Measurements from ENCODE around the gene ARHGEF7. TPM values are rescaled to one million over a fixed set of nuclear protein-coding genes. Genes with fewer than 3 reads are reported as not detected.

Gene ARHGEF7
- total RNA-seq, 1 donor from 2014 or later = 41.3 TPM

GRCh38 chr13:111160648-111161047 lies 45.5 kb downstream of the ARHGEF7 start:
- DNase-seq (ENCODE audit: low spot score) = no peak
- intact Hi-C loops (cut with DNase I) = no loop called here

- DNase-seq (ENCODE audit: low spot score) = no peak
- intact Hi-C loops (cut with DNase I) = no loop called here
Measured at GRCh38 chr13:111161601-111162600, 46.8 kb downstream of the ARHGEF7 start.

DNA sequence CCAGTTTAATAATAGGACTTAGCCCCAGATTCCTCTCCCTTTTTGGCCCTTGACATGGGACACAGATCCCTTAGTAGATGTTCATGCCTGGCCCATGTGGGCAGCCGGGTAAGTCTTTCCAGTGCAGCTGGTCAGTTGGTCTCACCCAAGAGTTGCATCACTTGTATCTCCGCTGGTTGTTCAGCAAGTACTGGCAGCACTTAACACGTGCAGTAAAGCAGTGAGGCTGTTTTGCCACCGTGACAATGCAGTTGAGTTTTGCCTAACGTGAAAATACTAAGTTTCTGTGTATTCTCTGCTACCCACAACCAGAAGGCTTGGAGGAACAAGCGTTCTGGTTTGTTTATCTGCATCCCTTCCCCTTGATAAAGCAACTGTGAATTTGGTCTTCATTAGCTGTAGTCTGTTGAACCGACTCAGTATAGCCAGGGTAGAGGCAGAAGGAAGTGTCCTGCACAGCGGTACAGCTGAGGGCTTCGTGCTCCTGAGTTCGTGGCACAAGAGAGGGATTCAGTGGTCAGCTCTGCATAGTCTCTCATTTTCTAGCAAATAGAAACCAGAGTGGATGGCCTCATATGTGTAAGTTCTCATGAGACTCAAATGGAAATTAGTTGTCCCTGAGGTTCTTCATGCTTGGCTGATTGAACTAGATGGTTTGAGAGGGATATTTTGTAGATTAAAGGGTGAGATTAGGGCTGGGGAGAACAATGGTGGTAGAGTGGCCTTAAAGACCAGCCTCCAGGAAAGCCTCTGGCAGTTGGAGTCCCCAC lies 50.3 kb downstream of the ARHGEF7 start:
- intact Hi-C loops (cut with DNase I) = no loop called here
- no peak for DNase-seq (ENCODE audit: low spot score)

- intact Hi-C loops (cut with DNase I) = no loop called here
- no peak for DNase-seq (ENCODE audit: low spot score)
Measured at GRCh38 chr13:111166882-111167675, 52.0 kb downstream of the ARHGEF7 start.

DNA sequence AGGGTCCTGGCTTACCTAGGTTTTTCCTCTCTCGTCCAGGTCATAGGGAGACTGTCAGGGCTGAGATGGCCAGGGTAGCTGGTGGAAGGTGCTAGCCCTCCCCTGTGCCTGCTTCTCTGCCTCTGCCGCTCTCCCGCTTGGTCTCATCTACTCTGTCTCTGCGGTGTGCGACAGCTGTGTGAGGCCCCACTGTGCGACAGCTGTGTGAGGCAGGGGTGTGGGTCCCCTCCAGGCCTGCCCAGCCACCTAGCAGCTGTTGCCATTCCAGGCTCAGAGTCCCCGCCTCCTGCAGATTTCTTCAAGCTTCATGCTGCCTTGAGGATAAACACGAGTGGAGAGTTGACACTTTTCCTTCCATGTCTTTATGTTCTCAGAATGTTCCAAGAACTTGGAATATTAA lies 53.0 kb downstream of the ARHGEF7 start:
- no peak for DNase-seq (ENCODE audit: low spot score)
- intact Hi-C loops (cut with DNase I) = no loop called here

DNA sequence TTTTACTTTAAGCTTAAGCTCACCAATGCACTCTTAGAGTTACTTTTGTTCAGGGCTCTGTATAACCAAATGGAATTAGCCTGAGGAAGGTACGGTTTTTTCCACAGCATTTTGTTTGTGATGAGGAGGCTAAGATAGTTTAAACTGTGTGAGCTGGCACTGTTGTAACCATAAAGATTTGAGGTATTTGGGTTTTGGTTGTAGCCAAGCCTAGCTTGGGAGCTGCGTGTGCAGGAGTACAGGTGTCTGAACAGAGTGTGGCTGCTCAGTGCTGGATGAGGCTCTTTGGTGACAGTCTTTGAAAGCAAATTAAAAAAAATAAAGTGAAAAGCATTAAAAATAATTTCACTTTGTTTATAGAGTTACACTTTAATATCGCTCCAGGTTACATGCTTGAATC lies 56.0 kb downstream of the ARHGEF7 start:
- intact Hi-C loops (cut with DNase I) = no loop called here
- no peak for DNase-seq (ENCODE audit: low spot score)

- no peak for DNase-seq (ENCODE audit: low spot score)
- intact Hi-C loops (cut with DNase I) = no loop called here
Measured at GRCh38 chr13:111171629-111172028, 56.5 kb downstream of the ARHGEF7 start.

DNA sequence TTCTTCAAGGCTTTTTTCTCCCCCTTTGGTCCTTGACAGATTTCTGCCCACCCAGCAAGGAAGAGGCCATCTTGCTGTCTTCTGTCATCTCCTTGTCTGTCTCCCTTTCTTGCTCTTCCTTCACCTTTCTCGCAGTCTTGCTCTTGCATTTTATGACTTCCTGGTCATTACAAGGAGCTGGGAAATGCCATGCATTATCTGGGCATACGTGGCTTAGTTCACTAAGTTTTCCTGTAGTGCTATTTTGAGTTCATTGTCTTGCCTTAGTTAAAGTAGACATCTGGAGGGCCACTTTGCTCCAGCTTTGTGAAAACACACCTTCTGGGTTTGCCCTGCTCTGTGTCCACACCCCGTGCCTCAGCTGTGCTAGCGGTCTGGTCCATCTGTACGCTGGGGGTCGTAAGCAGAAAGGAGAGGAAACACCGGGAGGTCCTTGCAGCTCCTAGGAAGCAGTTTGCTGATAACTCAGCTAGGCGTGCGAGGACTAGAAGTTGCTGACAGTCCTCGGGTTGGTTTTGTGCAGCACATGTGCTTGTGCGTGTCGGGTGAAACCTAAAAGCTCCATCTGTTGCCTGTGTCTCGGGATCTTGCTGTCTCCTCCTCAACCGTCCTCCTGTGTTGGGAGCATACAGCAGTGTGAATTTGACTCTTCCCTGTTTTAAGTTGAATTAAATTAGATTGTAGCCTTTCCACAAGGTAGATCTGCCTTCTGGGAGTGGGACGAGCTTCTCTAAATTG lies 59.4 kb downstream of the ARHGEF7 start:
- DNase-seq (ENCODE audit: low spot score) = no peak
- intact Hi-C loops (cut with DNase I) = no loop called here

DNA sequence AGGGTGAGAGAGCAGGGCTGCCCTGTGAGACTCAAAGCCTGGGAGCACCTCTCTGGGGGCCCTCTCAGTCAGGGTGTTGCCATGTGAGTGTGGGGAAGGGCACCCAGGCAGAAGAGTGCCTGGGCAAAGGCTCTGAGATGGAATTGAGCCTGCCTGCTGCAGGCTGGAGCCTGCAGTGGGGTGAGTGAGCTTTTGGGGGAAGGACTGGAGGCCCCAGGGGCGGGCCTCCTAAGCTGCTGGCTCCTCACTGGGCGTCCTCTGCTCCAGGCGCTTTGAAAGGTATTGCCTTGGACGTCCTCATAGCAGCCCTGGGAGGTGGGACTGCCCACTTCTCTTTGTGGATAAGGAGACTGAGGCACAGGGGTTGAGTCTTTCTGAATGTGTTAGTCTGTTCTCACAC lies 60.3 kb downstream of the ARHGEF7 start:
- intact Hi-C loops (cut with DNase I) = no loop called here
- no peak for DNase-seq (ENCODE audit: low spot score)

GRCh38 chr13:111175935-111176334 lies 60.8 kb downstream of the ARHGEF7 start:
- intact Hi-C loops (cut with DNase I) = no loop called here

DNA sequence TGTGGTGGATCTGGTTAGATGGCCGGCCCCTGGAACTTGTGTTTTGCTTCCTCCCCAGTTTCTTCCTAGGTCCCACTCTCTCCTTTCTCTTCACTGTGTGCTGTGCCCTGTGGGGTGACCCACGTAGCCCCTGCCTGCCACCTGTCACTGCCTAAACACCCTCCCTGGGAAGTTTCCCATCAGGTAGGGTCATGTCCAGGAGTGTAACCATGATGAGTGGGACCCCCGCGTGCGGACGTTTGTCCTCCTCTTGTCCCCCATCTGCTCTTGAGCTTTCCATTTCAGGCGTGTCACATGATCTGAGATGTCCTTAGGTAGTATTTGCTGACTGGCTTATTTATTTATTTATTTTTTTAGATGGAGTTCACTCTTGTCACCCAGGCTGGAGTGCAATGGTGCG lies 61.3 kb downstream of the ARHGEF7 start:
- DNase-seq (ENCODE audit: low spot score) = no peak
- intact Hi-C loops (cut with DNase I) = no loop called here

More at GRCh38 chr13:111175935-111176334, 60.8 kb downstream of the ARHGEF7 start:
- DNase-seq (ENCODE audit: low spot score) = no peak

DNA sequence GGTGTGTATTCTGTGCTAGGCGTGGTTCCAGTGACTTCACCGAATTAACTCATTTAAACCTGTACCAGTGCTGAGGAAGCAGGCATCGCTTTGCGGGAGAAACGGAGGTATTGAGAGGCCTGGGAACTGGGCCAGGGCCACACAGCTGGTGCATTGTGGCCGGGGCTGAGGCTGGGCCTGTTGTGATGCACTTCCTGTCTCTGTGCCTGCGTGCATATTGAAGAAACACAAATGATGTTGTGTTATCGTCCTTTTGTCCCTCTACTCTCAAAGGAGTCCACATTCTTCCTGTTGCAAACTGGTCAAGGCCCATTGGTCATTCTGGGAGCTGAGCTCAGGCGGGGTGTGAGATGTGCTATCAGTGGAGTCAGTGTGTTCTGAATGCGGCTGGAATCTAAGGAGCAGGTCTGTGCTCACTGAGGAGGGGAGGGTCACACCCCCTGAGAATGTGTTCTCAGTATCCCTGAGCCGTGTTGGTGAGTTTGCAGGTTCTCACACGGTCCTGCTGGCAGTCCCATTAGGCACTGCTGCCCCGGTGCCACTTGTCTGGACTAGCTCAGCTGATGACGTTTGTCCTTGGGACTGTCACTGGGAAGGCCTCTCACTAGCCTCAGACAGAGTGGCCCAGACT lies 62.1 kb downstream of the ARHGEF7 start:
- intact Hi-C loops (cut with DNase I) = no loop called here
- peak; percentile 84 for DNase-seq (ENCODE audit: low spot score)

DNA sequence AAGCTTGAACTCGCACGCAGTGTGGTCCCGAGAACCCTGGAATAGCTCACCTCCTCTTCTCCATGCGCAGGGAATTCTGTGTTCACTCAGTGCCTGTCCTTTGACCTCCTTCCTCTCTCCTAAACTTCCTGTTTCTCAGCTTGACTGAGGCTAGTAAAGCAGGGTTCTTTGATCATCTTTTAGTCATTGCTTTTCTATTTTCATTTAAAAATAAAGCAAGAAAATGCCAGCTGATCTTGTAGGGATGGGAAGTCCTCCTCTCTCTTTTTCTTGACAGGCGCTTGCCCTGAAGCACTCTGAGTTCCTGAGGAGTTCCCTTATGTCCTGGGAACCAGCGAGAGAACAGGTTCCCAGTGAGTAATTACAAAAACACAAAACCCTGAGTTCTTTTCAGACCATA lies 62.8 kb downstream of the ARHGEF7 start:
- intact Hi-C loops (cut with DNase I) = no loop called here
- no peak for DNase-seq (ENCODE audit: low spot score)

DNA sequence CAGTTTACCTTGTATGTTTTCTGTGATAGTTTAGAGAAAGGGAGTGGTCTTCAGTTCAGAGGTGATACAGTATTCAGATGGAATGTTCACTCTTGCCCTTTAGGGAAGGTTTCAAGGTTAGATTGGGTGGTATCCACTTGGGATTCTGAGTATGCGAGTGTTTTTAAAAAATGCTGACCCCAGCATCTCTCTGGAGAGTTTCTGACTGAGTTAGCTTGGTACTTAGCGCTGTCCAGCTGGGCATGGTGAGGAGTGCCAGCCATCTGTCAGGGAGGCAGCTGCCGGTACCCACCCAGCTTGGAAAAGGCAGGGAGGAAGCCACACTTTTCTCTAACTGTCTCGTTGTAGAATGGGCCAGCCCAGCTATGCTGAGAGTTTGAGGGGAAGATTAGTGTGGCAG lies 63.3 kb downstream of the ARHGEF7 start:
- intact Hi-C loops (cut with DNase I) = no loop called here
- DNase-seq (ENCODE audit: low spot score) = no peak

DNA sequence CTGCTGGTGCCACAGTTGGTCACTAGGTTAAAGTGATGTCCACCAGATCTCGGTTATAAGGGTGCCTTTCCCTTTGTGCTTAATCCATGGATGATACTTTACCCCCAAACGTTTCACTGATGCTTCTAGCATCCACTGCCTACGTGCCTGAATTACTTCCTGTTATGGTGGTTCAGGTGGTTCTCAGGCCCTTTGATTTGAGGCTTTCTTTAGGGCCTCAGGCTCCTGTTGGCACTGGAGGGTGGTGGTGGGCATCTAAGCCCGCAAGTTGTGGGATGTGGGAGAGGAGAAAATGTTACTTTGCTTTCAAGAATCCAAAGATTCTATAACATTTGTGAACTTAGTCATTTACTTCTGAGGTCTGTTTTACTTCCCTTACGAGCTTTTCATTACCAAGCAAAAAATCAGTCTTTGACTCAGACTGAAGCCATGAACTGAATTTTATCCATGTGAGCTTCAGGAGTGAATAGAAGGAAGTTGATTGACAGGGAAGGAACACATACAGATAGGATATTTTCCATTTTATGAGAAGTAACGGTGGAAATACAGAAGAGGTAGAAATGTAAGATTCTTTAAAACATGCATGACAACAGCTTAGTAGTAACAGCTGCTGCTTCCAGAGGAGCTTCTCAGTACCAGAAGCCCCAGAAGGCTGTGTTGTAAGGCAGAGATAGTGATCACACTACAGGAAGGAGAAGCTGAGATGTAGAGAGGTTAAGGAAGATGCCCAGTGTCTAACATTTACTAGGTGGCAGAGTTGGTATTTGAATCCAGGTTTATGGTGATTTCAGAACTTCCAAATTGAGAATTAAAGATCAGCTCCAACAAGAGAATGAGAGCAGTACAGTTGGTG lies 65.0 kb downstream of the ARHGEF7 start:
- intact Hi-C loops (cut with DNase I) = no loop called here
- DNase-seq (ENCODE audit: low spot score) = no peak

DNA sequence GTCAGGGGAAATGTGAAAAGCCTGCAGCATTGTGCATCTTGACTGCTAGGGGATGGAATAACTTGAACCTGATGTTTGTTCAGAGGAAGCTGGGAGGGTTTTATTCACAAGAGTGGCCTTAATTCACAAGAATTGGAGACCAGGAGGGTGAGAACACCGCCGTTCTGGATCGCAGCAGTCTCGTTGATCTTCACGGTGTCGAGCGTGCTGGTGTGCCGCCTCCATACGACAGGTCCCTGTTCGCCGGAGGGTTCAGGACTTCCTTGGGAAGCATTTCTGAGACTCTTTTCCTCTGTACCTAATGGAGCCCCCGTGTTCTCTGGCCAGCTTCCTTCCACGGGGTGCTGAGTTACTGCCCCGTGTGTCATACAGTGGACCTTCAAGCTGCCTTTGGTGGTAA lies 66.9 kb downstream of the ARHGEF7 start:
- no peak for DNase-seq (ENCODE audit: low spot score)

DNA sequence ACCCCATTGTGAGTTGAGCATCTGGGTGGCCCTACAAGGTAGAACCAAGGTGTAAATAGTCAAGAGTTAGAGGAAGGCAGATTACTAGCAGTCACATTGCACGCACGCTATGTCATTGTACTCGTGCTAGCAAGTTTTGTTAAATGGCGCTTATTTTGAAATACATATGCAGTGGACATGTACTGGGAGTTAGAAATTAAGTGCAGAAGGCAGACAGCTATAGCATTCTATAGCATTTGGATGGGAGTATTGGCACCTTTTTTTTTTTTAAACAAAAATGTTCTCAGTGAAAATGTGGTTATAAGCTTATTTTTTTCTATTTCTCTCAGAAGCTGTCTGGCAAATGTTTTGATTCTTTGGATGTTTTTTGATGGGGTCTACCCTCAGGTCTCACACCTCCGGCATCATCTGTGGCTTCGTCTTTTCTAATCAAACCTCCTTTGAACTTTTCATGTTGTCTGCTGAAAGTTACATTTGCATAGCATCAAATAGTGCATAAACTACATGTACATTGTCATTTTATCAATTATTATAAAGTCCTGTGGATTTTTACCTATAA lies 68.1 kb downstream of the ARHGEF7 start:
- no peak for DNase-seq (ENCODE audit: low spot score)
- intact Hi-C loops (cut with DNase I) = no loop called here

More for the DNA sequence above, 66.9 kb downstream of the ARHGEF7 start:
- intact Hi-C loops (cut with DNase I) = no loop called here

DNA sequence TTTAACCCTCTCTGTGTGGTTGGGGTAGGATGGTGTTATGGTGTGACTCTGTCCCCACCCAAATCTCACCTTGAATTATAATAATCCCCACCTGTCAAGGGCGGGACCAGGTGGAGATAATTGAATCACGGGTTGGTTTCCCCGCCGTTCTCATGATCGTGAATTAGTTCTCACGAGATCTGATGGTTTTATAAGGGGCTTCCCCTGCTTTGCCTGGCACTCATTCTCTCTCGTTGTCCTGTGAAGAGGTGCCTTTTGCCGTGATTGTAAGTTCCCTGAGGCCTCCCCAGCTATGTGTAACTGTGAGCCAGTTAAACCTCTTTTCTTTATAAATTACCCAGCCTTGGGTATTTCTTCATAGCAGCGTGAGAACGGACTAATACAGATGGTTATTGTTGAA lies 68.8 kb downstream of the ARHGEF7 start:
- DNase-seq (ENCODE audit: low spot score) = no peak
- intact Hi-C loops (cut with DNase I) = no loop called here
